GM13976 (cell line): ENCODE measurements around the gene ABCF1.

ENCODE experiments used
- DNase-seq: peaks from one replicate; pipeline ENCODE4 v3.0.0; 2012; ENCODE audit warnings: low spot score
- in situ Hi-C: fragments of 300-500 bp; cut with MboI; formaldehyde crosslinking; loops from one replicate; pipeline ENCODE4 v1.12.0; 2022; ENCODE audit warnings: low sequenced_read_pairs, mixed read lengths, inconsistent platforms; ENCODE audit not compliant: unreplicated experiment
- TF ChIP-seq, protein P1 (sequence below): IDR thresholded peaks from 2 replicates; pipeline ENCODE4 v1.5.1; 2012; ENCODE audit warnings: borderline replicate concordance, mild to moderate bottlenecking; ENCODE audit not compliant: insufficient read depth; ENCODE audit errors: extremely low read depth, missing control alignments, control extremely low read depth

The ABCF1 gene

DNA sequence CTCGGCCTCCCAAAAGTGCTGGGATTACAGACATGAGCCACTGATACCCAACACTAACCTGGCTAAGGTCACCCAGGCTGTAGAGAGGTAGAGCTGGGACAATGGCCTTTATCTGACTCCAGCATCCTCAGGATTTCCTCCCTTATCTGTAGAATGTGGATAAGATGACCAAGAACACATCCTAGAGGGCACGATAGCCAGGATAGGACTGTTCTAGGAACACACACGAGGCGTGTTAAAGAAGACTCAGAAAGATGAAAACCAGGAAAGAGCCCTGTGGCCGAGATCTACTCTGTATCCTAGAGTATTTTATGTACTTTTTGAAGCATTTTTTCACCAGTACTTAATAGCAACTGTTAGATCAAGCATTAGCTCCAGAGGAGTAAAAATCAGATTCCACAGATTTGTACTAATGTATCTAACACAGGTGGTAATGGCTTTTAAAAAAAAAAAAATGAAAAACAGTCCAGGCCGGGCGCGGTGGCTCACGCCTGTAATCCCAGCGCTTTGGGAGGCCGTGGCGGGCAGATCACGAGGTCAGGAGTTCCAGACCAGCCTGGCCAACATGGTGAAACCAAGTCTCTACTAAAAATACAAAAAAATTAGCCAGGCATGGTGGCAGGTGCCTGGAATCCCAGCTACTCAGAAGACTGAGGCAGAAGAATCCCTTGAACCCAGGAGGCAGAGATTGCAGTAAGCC lies 28.5 kb downstream of the ABCF1 start:
- TF ChIP-seq, protein P1, sequence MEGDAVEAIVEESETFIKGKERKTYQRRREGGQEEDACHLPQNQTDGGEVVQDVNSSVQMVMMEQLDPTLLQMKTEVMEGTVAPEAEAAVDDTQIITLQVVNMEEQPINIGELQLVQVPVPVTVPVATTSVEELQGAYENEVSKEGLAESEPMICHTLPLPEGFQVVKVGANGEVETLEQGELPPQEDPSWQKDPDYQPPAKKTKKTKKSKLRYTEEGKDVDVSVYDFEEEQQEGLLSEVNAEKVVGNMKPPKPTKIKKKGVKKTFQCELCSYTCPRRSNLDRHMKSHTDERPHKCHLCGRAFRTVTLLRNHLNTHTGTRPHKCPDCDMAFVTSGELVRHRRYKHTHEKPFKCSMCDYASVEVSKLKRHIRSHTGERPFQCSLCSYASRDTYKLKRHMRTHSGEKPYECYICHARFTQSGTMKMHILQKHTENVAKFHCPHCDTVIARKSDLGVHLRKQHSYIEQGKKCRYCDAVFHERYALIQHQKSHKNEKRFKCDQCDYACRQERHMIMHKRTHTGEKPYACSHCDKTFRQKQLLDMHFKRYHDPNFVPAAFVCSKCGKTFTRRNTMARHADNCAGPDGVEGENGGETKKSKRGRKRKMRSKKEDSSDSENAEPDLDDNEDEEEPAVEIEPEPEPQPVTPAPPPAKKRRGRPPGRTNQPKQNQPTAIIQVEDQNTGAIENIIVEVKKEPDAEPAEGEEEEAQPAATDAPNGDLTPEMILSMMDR = no peak
- in situ Hi-C loops = no loop called here
- no peak for DNase-seq

DNA sequence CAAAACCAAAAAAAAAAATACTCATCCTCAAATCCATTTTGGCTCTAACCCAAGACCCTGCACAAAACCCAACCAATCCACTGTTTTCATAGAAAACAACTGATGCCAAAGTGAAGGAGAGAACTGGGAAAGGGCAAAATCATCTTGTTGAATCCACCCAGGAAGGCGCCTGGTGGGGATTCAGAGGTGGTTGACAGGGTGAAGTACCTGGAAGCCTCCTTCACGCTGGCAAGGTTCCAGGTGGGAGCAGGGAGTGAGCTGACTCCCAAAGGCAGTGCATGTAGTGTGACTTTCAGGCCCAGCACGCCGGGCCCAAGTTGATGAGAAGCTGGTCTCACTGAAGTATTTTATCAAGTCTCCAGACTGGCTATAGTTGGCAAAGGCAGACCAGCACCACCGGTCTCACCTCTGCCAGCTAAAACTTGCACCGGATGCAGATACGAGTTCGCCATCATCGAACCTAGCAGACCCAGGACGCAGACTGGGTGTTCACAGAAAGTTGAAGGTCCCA lies 29.3 kb downstream of the ABCF1 start:
- no peak for DNase-seq
- in situ Hi-C loops = no loop called here
- TF ChIP-seq, protein P1 = no peak

DNA sequence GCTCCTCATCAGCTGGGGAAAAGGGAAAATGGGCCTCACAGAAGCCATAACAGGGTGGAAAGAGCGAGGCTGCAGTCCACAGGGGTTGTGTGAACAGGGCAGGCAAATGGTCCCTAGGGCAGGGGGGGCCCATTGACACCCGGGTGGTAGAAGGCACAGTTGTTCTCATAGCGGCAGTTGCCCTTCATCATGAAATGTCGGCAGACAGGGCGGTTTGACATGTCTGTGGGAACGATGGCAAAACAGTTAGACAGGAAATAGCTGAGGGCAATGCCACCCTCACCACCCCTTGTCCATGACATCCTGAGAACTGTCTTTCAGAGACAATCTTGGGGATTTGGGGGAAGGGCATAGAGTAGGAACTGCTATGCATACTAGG lies 30.2 kb downstream of the ABCF1 start:
- TF ChIP-seq, protein P1 = no peak

DNA sequence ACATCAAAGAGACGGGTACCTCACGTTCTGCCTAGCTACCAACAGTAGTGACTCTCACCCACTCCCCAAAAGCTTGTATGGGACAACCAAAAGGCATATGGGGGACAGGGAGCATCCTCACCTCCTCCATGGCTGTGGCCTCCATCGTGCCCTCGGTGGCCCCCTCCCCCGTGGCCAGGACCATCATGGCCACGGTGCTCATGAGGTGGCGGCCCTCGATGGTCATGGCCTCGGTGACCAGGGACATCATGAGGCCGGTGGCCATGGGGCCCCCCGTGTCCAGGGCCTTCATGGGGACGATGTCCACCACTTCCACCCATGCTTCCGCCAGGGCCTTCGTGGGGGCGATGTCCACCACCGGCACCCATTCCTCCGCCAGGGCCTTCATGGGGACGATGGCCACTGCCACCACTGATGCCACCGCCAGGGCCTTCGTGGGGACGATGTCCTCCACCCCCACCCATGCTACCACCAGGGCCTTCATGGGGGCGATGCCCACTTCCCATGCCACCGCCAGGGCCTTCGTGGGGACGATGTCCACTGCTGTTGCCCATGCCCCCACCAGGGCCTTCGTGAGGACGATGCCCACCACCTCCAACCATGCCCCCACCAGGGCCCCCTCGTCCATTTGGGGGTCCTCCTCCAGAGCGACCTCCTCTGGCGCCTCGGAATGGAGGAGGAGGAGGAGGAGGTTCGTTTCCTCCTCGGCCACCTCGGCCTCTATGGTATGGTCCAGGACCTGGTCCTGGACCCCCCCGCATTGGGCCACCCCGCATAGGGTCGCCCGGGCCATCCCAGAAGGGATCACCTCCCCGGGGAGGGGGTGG lies 30.8 kb downstream of the ABCF1 start:
- DNase-seq = no peak
- in situ Hi-C loops = no loop called here
- TF ChIP-seq, protein P1 = no peak

More for the DNA sequence above, 30.2 kb downstream of the ABCF1 start:
- in situ Hi-C loops = no loop called here
- no peak for DNase-seq

DNA sequence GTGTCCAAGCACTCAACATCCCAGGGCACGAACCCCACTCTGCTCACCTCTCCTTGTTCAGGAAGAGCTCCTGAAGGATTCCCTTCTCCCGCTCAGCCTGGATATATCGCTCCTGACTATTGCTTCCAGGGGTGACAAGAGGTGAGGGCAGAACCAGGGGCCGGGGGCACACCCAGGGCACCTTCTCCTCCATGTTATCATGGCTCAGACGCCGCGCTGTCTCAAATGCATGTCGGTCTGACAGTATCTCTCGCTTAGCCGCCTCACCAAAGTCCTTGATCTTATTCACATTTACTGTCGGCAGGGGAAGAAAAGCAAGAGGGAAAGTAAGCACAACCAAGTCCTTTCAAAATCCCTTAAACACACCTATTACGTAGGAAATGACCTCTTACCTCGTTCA lies 32.7 kb downstream of the ABCF1 start:
- DNase-seq = no peak
- in situ Hi-C loops = no loop called here
- TF ChIP-seq, protein P1 = no peak

DNA sequence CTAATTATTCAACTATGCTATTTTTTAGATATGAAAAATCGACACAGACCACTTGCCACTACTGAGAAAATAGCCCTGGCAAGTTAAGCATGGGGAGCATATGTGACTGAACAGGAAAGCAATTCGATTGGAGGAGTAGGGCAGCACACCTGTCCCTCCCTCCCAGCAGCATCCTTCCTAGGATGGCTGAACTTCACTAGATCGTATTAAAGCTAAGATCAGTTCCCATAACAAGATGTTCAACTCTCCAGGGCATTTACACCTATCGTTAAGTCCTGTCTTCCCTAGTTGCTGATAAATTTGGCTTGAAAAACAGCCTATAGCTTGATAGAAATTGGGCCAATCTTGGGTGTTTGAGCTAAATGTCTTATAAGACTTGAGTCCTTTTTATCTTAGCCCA lies 38.8 kb downstream of the ABCF1 start:
- no peak for DNase-seq
- TF ChIP-seq, protein P1 = no peak
- in situ Hi-C loops = no loop called here
